Central memory CD4-positive, alpha-beta T cell (primary cell): ENCODE results near the gene NPFF.

ENCODE experiments used
- DNase-seq: peaks from one replicate; pipeline ENCODE4 v3.0.0; 2022

The NPFF gene

DNA sequence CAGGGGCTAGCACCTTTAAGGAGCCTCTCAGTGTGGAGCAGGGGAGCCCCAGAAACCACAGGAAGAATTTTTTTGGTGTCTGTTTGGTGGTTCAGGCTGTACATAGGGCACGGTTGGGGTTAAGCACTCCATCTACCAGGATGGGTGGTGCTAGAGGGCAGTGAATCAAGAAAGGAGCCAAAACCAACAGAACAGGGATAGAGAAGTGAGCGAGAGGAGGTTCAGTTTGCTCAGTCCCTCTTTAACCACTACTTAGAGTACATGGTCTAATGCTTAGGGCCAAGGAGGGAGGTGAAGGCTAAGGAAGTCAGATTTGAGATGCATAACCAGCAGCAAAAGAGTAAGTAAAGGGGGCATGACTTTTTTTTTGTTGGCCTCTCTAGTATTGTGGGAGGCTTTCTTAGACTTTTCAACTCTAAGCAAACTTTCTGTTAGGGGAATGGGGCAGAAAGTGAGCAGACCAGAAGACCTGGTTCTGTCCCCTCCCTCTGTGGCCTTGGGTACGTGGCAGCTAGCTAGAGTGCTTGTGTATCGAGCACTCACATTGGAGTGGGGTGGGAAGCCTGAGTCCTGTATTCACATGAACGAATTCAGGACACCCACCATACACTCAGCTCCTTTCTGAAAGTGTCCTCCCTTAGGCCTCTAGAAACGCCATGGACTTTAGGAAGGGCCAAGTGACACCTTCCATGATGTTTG lies 6.6 kb upstream of the NPFF start:
- DNase-seq: no peak

DNA sequence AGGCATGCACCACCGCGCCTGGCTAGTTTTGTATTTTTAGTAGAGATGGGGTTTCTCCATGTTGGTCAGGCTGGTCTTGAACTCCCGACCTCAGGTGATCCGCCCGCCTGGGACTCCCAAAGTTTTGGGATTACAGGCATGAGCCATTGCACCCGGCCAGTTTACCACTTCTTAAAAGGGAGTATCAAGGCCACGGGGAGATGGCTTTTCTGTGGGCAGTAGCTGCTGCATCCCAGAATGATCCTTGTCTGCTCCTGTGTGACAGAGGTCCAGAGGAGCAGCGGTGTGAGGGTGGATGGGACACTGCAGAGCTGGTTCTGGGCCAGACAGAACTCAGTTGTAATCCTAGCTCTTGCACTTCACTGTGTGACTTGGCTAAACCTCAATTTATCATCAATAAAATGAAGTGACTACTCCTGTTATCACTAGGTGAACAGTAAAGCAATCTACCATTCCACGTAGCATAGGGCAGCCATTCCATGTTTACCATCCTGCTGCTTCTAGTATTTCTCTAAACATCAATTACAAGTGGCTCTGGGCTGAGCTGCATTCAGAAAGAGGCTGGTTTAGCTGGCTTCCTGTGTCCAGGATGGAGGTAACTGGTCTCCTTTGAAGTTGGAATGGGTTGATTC lies 3.0 kb upstream of the NPFF start:
- DNase-seq: no peak

DNA sequence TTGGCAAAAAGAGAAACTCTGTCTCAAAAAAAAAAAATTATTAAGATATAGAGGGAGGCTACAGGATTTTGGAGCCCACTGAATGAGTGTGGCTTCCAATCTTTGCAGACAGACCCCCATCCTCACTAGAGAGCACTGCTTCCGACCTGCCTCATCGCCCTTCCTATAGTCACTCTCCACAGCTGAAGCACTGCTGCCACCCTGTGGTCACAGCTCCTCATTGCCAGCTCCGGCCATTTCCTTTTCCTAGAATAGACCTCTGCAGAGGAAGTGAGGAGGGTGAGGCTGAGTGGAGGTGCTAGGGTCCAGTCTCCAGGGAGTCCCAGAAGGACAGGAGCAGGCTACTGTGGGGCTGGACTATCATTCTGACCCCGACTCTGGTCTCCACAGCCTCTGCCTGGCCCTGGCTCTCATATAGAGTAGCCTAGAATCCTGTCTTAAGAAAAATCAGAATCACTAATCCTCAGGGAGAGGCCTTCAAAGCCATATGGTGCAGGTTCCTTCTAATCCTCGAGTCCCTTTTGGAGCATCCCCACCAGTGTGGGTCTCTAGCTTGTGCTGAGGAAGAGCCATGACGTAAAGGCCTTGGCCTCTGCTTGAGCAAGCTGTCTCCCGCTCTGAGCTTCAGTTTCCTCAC lies 1.4 kb upstream of the NPFF start:
- DNase-seq: peak; percentile 67

DNA sequence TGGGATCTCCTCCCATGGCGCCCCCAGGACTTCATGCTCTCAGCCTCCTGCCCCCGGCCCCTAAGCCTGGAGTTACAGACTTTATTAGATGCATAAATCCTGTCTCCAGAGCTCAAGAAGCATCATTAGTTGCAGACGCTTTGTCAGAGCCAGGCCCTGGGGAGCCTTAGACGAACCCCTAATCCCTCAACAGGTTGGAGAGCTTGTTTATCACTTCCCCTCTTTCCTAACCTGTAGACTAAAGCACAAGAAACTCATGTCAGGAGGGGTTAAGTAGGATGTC lies 260 bp upstream of the NPFF start:
- no peak for DNase-seq

DNA sequence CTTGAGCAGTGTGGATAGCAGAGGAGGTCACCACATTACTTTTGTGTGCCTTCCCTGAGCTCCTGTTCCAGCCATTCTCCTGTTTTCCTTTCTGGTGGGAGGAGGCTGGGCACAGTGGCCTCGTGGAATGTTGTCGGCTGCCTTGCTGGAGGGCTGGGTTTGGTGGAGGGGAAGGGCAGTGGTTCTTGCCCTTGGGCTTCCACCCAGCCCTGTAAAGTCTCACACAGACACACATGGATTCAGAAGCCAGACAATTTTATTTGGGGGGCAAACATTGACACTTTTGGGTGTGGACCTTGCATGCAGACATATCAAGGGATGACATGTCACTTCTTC lies 866 bp downstream of the NPFF start:
- DNase-seq: no peak

DNA sequence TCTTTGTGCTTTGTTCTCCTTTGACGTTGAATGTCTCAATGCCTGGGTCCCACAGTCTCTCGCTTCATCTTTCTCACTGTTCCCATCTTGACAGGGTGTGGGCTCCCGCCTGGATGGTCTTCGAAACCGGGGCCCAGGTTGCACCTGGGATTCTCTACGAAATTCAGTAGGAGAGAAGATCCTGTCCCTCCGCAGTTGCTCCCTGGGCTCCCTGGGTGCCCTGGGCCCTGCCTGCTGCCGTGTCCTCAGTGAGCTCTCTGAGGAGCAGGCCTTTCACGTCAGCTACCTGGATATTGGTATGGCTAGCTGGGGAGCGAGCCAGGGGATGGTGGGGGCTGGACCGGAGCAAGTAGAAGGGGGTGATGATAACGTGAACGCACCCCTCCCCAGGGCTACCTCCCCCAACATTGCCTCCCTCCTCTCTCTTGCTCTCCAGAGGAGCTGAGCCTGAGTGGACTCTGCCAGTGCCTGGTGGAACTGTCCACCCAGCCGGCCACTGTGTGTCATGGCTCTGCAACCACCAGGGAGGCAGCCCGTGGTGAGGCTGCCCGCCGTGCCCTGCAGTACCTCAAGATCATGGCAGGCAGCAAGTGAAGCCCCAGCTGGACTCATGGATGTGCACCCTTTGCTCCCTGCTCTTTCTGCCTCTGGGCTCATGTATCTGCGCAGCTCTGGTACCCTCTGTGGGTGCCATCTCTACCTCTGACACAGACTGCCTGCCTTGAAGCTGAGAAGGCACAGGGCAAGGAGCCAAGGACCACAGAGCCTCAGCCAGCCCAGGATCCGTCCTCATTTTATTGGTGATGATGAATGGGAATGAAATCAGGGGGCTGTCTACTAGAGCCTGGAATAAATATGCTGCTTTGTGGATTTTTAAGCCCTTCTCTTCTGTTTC lies 1.5 kb downstream of the NPFF start:
- DNase-seq: no peak

DNA sequence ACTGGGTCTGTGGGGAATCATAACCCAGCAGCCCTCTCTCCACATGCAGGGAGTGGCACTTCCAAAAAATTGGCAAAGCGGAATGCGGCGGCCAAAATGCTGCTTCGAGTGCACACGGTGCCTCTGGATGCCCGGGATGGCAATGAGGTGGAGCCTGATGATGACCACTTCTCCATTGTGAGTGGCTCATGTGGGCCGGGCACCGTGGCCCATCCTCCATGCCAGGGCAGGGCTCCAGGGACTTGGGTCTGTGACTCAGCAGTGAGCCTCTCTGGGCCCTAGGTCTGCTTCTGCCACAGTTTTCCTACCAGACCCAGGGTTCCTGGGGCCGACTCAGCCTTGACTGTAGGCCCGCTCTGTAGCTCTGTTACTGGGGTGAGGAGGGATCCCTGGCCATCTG lies 2.2 kb downstream of the NPFF start:
- no peak for DNase-seq

DNA sequence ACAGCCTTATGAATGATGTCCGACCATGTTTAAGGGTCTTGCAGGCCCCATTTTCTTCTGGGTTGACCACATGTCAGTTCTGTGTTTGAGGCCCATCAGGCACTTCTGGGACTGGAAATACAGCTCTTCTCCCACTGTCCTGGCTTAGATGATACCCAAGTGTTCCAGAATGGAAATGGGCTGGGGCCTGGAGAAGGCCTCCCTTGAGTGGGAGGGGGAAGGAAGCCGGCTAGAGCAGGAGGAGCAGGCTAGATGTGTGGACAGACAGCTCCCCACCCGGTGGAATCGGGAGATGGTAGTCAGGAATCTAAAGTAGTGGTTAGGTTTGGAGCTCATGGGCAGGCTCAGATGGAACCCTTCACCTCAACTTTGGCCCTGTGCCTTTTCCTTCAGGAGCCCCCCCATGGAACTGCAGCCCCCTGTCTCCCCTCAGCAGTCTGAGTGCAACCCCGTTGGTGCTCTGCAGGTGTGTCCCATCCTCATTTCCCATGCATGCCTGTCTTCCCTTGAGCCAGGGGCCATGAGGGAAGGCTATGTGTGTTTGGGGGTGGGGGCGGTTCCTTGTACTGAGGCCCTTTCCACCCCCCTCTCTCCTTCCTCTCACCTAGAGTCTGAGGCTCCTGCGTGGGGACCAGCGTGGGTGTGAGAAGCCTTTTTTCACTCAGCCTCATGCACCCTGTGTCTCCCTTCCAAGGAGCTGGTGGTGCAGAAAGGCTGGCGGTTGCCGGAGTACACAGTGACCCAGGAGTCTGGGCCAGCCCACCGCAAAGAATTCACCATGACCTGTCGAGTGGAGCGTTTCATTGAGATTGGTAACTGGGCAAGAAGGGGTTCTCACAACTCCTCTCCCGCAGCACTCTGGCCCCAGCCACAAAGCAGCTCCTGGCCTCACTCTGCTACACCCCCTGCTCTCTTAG lies 3.0 kb downstream of the NPFF start:
- no peak for DNase-seq

DNA sequence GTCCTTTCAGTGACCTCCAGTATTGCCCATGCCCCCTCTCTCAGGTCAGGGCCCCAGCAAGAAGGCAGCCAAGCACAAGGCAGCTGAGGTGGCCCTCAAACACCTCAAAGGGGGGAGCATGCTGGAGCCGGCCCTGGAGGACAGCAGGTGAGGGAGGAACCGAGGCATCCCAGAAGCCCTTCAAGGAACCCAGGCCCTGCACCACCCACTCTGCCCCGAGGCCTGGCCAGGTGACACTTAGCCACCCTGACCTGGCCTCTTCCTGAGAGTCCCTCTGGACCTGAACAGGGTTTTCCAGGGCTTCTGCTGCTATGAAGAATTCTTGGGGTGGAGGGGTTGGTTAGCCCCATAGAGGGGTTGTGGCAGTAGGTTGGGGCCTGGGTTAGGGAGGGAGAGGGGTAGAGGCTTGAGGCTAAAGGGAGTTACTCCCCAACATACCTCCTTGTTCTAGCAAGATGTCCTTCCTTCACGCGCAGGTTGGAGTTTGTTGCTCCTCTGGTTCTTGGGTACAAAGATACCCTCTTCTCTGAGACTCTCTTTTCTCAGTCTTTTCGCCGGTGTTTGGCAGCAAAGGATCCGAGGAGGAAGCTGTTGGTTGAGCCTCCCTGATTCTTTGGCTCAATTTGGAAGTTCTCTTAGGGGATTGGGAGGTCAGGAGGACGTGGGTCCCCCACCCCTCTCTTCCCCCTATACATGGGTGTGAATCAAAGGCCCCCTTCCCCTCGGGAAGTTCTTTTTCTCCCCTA lies 4.1 kb downstream of the NPFF start:
- DNase-seq: no peak

DNA sequence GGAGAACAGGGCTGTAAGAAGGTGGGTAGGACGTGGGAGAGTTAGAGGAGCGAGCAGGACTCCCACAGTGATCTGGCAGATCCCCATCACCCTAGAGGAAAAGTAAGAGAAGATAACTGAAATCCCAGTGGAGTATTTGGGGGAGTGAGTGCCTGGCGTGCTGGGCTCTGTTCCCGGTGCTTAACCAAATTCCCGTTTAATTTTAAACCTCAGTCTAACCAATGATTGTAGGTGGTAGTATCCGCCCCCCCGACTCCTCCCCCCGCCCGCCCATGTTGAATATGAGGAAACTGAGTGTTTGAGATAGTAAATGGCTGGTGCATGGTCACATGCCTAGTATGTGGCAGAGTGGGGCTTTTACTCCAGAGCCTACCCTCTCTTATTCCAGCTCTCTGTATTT lies 5.0 kb downstream of the NPFF start:
- DNase-seq: no peak

DNA sequence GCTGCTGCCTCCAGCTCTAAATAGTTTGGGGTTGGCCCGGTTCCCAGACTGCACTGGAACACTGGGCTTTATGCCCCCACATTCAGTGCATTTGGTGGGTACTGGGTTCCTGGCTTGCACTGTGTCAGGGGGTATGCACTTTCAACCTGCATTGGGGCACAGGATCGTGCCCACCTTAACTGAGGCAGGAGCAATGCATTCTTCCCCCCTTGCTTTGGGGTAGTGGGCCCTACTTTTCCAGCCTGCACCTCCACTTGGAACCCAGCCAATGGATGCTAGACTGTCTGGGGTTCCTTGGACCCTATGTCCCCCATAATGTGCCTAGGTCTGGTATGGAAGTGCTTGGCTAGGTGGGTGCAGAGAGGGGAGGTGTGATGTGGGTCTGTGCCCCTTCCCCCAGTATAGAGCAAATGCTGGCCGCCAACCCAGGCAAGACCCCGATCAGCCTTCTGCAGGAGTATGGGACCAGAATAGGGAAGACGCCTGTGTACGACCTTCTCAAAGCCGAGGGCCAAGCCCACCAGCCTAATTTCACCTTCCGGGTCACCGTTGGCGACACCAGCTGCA lies 5.6 kb downstream of the NPFF start:
- no peak for DNase-seq

DNA sequence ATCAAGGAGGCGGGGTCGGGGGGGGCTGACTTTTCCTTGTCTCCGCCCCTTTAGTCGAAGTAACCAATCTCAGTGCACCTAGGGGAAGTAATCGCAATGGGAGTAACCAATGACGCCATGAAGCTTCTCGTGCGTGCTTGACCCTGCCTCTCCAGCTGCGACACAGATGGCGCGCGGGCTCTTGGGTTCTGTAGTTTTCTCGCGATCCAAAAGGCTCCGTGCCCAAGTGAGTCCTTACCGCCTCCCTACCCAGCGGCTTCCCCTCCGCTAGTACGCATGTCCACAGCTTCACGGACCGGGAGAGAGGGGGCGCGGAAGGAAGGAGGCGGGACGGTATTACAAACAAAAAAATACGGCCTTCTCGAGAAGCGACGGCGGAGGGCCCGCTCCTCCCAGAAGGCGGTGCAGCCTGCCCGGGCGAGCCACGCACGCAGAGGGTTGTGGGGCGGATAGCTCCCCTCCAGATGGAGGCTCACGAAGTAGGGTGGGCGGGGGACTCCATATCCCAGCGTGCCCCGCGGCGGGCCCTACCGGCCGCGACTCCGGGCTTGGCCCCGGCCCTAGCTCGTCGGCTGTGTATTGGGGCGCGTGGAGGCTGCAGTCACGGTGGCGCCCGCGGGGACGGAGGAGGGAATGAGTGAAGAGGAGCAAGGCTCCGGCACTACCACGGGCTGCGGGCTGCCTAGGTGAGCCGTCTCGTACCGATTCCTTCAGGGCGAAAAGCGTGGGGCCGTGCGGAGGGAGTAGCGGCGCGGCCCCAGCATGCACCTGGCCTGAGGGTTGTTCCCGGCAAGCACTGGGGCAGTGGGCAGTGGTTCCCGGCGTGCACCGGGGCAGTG lies 6.3 kb downstream of the NPFF start, which contains the start of gene TARBP2:
TSS of gene TARBP2 (plus strand) at position 508 of the 839 bp plus-strand sequence. CDS start at position 634, 126 bp downstream.
- peak; percentile 99 for DNase-seq

DNA sequence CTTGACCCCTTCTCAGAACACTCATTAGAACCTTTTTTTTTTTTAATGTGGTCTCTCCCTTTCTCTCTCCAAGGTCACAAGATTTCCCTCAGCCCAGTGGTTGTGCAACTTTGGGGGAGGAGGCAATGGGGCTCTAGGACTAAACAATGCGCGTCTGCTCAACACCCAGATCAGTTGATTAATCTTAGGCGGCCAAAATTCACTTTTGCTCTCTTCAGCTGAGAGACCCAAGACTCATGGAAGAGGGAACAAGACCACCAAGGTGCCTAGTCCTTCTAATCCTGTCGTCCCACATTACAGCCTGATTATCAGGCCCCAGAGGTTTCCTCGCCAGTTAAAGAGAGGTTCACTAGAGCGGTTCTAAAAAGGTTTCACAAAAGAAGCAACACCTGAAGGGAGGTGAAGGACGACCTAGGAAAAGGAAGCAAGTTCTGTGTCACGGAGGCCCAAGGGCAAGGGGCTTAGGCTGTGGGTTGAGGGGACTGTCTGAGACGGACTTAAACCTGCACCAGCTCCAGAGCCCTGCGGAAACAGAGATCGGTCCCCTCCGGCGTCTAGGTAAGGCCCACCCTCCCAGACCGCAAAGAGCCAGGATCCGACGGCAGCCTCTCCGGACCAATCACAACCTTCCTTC lies 7.0 kb downstream of the NPFF start:
- DNase-seq: no peak

DNA sequence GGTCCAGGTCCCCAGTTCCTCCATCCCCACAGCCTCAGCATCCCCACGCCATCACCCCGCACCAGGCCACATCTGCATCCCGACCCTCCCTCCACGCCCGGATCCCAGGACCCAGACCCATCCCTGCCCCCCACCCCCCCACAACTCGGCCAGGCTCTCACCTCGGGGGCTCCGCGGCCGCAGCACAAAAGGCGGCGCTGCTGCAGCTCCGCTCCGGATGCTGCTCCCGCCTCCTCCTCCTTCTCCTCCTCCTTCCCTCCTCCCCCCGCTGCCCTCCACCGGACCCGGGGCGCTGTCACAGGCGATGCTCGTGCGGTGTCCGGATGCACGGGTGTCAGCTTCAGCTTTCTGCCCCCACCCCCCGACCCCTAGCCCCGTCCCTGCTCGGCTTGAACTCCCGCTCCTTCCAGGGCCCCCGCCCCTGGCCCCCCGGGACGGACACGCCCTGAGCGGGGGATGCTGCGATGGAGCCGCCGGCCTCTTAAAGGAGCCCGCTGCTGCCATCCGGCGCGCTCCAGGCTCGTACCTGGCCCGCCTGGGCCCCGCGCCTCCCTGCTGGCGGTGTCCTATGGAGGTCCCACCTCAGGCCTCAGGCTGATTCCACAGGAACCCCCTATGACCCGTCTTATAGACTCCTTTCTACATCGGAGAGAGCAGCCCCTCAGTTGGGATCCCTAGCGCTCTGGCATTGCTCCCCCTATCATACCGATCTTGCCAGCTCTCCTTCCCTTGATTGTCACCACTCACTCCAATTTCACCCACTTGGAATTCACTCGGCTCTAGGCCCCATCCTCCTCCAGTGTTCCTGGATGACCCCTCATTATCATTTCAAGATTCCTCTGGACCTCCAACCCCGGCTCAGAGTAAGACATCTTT lies 7.8 kb downstream of the NPFF start, which contains the start of gene MAP3K12:
TSS of gene MAP3K12 (minus strand) at position 193 of the 876 bp plus-strand sequence. CDS start 12,067 bp downstream, outside the sequence.
- peak; percentile 63 for DNase-seq

DNA sequence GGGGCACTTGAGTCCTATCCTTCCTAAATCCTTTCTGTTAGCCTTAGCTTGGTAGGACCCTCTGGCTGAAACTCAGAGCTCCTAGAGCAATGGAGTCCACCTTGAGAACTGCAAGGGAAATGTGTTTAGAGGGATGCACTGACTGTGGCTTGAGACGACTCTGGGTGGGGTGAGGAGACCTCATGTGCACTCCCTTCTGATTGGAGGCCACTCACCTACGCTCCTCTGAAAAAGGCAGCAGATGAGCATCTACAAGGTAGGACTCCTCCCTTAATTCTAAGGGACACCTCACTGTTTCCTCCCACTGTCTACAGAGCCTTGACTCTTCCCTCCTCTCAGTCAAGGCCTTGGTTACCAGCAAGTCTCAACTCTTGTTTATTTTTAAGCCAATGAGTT lies 9.1 kb downstream of the NPFF start:
- no peak for DNase-seq

DNA sequence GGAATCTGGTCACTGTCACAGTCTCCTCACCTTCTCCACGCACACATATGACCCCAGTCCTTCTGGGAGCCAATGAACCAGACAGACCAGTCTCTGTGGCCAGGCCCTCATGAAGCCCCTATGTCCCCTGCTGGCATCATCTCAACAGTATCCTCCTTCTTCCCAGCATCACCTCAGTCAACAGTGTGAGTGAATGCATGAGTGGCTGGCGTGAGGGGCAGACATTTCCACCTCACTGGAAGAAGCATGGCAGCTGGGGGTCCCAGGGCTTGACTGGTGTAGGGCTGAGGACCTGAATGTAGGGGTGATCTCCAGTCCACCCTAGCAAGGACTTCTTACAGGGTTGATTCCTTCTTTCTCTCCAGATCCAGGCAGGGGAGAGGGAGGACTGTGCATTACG lies 9.8 kb downstream of the NPFF start:
- DNase-seq: no peak

DNA sequence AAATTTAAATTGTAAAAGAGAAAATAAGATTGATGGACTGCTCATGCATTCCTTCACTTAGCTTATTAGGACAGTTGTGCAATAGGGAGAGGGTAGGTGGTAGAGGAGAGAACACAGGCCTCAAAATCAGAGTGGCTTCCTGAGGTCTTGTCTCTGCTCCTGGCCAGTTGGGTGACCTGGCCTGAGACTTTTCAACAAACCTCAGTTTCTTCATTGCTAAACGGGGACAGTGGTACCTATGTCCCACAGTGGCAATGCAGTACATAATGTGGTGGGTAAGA lies 10.6 kb downstream of the NPFF start:
- no peak for DNase-seq

DNA sequence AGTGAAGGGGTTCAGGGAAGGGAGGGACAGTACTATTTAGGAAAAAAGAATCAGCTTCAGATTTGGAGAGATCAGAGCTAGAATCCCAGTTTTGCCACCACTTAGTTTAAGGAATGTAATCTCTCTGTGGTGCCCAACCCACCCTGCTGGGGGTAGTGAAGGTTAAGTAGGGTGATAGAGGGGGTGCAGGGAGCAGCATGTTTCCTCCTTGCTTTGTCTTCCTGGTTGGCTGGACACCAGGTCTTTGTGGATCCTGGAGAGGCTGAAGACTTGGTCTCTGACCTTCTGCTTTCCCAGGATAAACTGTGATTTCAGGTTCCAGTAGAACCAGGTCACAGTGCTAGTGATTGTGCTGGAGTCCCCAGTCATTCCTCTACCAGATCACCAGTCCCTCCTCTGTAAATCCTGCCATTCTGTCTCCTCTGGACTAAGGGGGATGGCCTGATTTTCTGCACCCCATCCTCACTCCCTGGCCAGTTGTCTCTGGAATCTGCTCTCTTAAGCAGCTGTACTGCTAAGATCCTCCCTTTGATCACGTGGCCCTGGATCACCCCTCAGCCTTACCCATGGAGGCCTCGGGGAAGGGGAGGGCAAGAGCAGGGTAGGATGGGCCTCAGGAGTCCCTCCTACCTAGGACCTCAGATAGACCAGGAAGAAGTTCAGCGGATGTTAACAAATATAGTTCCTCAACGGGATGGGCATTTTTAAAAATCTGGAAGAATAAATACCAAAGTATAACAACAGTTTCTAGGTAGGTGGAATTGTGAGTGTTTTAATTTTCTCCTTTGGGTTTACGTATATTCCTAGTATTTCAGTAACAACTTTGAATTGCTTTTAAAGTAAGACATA lies 11.2 kb downstream of the NPFF start:
- DNase-seq: no peak
